ENCODE data around the gene ACTL6B. TPM values are rescaled to one million over a fixed set of nuclear protein-coding genes. Genes with fewer than 3 reads are reported as not detected.
A peak's percentile ranks its signal among the peaks of the same experiment; 100 is the strongest.

The ACTL6B gene
- total and polyA plus RNA-seq, 4 donors = 16.5 to 89.8 (median 59.1) TPM

GRCh38 chr7:100691676-100692577, 35.7 kb upstream of the ACTL6B start:
- no peaks in the 10 kb centered on the region for H3K27me3 ChIP-seq (ENCODE audit: control insufficient read depth, insufficient read depth, low read length)
- peak overlapping the region; percentile 40 for H3K27ac ChIP-seq (ENCODE audit: low read depth, low read length)

DNA sequence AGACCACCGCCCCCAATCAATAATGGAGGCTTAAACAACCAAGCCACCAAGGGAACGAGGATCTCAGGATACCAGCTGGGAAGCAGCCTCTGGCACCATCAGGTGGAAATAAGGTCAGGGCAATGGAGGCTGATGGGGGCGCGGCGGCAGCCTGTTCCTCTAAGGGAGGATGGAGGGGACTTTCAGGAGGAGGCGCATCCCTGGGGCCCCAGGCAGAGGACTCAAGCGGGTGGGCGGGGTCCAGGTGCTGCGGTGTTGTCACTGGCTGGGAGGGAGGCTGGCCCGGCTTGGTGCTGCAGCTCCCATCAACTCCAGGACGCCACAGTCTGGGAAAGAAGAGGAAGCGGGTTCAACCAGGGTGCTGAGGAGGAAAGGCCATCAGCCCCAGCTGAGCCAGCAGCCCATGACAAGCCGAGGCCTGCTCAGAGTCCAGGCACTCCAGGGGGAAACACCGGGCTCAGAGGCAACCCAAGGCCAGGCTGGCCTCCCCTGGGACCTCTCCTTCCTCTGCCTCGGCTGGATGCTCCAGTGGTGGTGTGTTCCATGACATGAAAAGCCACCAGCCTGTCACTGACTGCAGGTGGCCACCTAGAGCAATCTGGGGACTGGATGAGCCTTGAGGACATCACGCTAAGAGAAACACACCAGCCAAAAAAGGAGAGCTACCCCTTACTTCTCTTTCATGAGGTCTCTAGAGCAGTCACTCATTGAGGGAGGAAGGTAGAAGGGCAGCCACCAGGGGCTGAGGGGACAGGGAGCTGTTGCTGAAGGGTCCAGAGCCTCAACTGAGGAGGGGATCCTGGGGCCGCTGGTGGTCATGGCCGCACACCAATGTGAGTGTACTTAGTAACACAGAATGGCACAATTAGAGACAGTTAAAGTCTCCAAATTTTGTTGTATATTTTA, 33.2 kb upstream of the ACTL6B start:
- H3K4me1 ChIP-seq (ENCODE audit: control insufficient read depth, insufficient read depth, low read length) = peaks cover 45% of the 10 kb centered on the region
- no peaks in the 10 kb centered on the region for H3K9me3 ChIP-seq (ENCODE audit: control insufficient read depth, insufficient read depth, low read length)
- no peaks in the 10 kb centered on the region for H3K27me3 ChIP-seq (ENCODE audit: control insufficient read depth, insufficient read depth, low read length)
- 92% methylated on average over 11 of the region's 18 CpGs for WGBS (ENCODE audit: insufficient coverage)
- H3K36me3 ChIP-seq (ENCODE audit: control insufficient read depth, insufficient read depth, low read length) = peaks cover 66% of the 10 kb centered on the region
- no peak overlapping the region for H3K27ac ChIP-seq (ENCODE audit: low read depth, low read length)
- H3K4me3 ChIP-seq (ENCODE audit: low read depth, low read length) = no peak overlapping the region
- no peak for DNase-seq (ENCODE audit: low read depth in 4 of 6, low spot score in 6 of 6)

More at GRCh38 chr7:100691676-100692577, 35.7 kb upstream of the ACTL6B start:
- peak in 3 of 6 donors; percentile 73 to 93 (median 91) for DNase-seq (ENCODE audit: low read depth in 4 of 6, low spot score in 6 of 6)
- peaks cover 53% of the 10 kb centered on the region for H3K4me1 ChIP-seq (ENCODE audit: control insufficient read depth, insufficient read depth, low read length)
- 5% methylated on average over 16 of the region's 28 CpGs for WGBS (ENCODE audit: insufficient coverage)
- H3K9me3 ChIP-seq (ENCODE audit: control insufficient read depth, insufficient read depth, low read length) = no peaks in the 10 kb centered on the region
- H3K36me3 ChIP-seq (ENCODE audit: control insufficient read depth, insufficient read depth, low read length) = peaks cover 42% of the 10 kb centered on the region
- H3K4me3 ChIP-seq (ENCODE audit: low read depth, low read length) = peak overlapping the region; percentile 56

GRCh38 chr7:100688326-100688860, 32.1 kb upstream of the ACTL6B start:
- 94% methylated on average over 12 of the region's 16 CpGs for WGBS (ENCODE audit: insufficient coverage)
- no peak overlapping the region for H3K27ac ChIP-seq (ENCODE audit: low read depth, low read length)
- H3K4me1 ChIP-seq (ENCODE audit: control insufficient read depth, insufficient read depth, low read length) = peaks cover 44% of the 10 kb centered on the region

DNA sequence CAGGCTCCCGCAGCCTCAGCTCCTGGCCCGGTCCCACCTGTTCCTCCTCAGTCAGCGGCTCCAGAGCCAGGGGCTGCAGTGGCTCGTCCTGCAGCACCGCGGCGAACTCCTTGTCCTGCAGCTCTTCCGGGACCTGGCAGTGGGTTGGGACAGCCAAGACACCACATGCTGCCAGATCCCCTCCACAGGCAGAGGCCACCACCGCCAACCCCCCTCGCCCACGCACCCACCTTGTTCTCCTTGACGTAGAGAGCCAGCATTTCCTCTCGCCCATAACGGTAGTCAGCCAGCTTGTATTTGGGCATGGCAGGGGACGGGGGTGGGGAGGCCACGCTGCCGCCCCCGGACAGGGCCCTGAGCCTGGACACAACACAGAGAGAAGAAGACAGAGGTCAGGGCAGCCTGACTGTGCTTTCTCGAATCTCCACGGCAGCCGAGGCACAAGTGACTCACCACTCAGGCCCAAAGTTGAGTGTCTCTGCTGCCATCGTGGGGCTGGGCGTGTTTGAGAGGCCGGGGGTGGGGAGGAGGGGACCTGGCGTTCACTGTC, 31.6 kb upstream of the ACTL6B start:
- no peak for DNase-seq (ENCODE audit: low read depth in 4 of 6, low spot score in 6 of 6)
- WGBS (ENCODE audit: insufficient coverage) = 84% methylated on average over 20 of the region's 25 CpGs
- peaks cover 38% of the 10 kb centered on the region for H3K4me1 ChIP-seq (ENCODE audit: control insufficient read depth, insufficient read depth, low read length)
- H3K27ac ChIP-seq (ENCODE audit: low read depth, low read length) = no peak overlapping the region
- no peaks in the 10 kb centered on the region for H3K9me3 ChIP-seq (ENCODE audit: control insufficient read depth, insufficient read depth, low read length)
- H3K4me3 ChIP-seq (ENCODE audit: low read depth, low read length) = no peak overlapping the region
- no peaks in the 10 kb centered on the region for H3K27me3 ChIP-seq (ENCODE audit: control insufficient read depth, insufficient read depth, low read length)
- peaks cover 83% of the 10 kb centered on the region for H3K36me3 ChIP-seq (ENCODE audit: control insufficient read depth, insufficient read depth, low read length)

More at GRCh38 chr7:100688326-100688860, 32.1 kb upstream of the ACTL6B start:
- Histone ChIP-seq H3K4me3 (ENCODE audit: low read depth, low read length) (no peak overlapping the region), H3K27me3 (ENCODE audit: control insufficient read depth, insufficient read depth, low read length) (no peaks in the 10 kb centered on the region), H3K9me3 (ENCODE audit: control insufficient read depth, insufficient read depth, low read length) (no peaks in the 10 kb centered on the region), H3K36me3 (ENCODE audit: control insufficient read depth, insufficient read depth, low read length) (peaks cover 77% of the 10 kb centered on the region)
- DNase-seq (ENCODE audit: low read depth in 4 of 6, low spot score in 6 of 6) = no peak

DNA sequence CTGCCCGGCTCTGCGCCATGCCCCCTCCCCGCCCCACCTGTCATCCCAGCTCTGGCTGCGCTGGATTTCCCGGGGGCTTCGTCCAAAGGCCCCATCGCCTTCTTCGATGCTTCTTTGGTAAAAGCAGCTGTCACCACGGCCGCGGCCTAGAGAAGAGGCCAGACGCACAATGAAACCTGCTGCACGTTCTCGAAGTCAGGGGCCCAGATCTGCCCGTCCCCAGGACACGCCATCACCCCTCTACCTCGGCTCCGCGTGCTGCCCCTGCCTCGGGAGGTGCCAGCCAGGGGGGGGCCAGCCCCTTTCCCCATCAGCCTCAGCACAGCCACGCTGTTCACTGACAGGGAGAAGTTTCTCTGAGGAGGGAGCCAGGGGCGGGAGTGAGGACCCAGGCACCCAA, 31.0 kb upstream of the ACTL6B start:
- H3K4me1 ChIP-seq (ENCODE audit: control insufficient read depth, insufficient read depth, low read length) = peaks cover 32% of the 10 kb centered on the region
- WGBS (ENCODE audit: insufficient coverage) = 85% methylated on average over 21 of the region's 22 CpGs
- H3K27ac ChIP-seq (ENCODE audit: low read depth, low read length) = no peak overlapping the region
- DNase-seq (ENCODE audit: low read depth in 4 of 6, low spot score in 6 of 6) = no peak
- H3K9me3 ChIP-seq (ENCODE audit: control insufficient read depth, insufficient read depth, low read length) = no peaks in the 10 kb centered on the region
- no peaks in the 10 kb centered on the region for H3K27me3 ChIP-seq (ENCODE audit: control insufficient read depth, insufficient read depth, low read length)
- H3K36me3 ChIP-seq (ENCODE audit: control insufficient read depth, insufficient read depth, low read length) = peaks cover 89% of the 10 kb centered on the region
- no peak overlapping the region for H3K4me3 ChIP-seq (ENCODE audit: low read depth, low read length)

GRCh38 chr7:100686822-100687211, 30.6 kb upstream of the ACTL6B start:
- no peak overlapping the region for H3K27ac ChIP-seq (ENCODE audit: low read depth, low read length)
- H3K4me1 ChIP-seq (ENCODE audit: control insufficient read depth, insufficient read depth, low read length) = peaks cover 28% of the 10 kb centered on the region
- no peaks in the 10 kb centered on the region for H3K27me3 ChIP-seq (ENCODE audit: control insufficient read depth, insufficient read depth, low read length)
- 70% methylated on average over 7 of the region's 17 CpGs for WGBS (ENCODE audit: insufficient coverage)
- H3K4me3 ChIP-seq (ENCODE audit: low read depth, low read length) = no peak overlapping the region
- DNase-seq (ENCODE audit: low read depth in 4 of 6, low spot score in 6 of 6) = no peak
- H3K36me3 ChIP-seq (ENCODE audit: control insufficient read depth, insufficient read depth, low read length) = peaks cover 92% of the 10 kb centered on the region
- no peaks in the 10 kb centered on the region for H3K9me3 ChIP-seq (ENCODE audit: control insufficient read depth, insufficient read depth, low read length)

DNA sequence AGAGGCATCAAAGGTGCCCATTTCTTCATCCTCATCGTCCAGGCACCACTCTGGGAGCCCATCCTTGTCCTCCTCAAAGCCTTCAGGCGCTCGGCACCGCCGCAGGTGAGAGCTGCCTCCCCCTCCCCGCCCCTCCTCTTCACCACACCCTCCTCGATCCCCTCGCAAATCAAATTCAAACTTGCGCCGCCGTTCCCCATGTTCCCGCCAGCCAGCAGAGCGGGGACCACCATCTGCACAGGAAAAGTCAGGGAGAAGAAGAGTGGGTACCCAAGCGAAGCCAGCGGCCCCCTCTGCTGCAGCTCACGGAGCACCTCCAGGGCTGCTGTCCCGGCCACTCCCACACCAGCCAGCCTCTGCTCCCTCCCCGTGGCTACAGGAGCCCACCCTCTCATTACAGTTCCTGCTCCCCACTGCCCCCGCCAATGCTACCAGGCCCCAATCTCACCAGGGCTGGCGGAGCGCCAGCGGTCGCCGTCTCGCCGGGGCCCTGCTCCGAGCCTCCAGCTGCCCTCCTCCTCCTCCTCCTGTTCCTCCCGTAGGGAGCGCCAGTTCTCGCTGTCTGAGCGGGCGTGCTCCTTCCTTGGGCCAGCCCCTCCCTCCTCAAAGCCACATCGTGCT, 30.1 kb upstream of the ACTL6B start:
- H3K4me3 ChIP-seq (ENCODE audit: low read depth, low read length) = no peak overlapping the region

GRCh38 chr7:100685631-100686145, 29.4 kb upstream of the ACTL6B start:
- no peaks in the 10 kb centered on the region for H3K9me3 ChIP-seq (ENCODE audit: control insufficient read depth, insufficient read depth, low read length)
- H3K27me3 ChIP-seq (ENCODE audit: control insufficient read depth, insufficient read depth, low read length) = no peaks in the 10 kb centered on the region
- no peak overlapping the region for H3K27ac ChIP-seq (ENCODE audit: low read depth, low read length)
- no peak for DNase-seq (ENCODE audit: low read depth in 4 of 6, low spot score in 6 of 6)
- H3K4me3 ChIP-seq (ENCODE audit: low read depth, low read length) = no peak overlapping the region
- WGBS (ENCODE audit: insufficient coverage) = 89% methylated on average over 15 of the region's 17 CpGs
- peaks cover 94% of the 10 kb centered on the region for H3K36me3 ChIP-seq (ENCODE audit: control insufficient read depth, insufficient read depth, low read length)
- H3K4me1 ChIP-seq (ENCODE audit: control insufficient read depth, insufficient read depth, low read length) = peaks cover 20% of the 10 kb centered on the region

More for the DNA sequence above, 30.1 kb upstream of the ACTL6B start:
- Histone ChIP-seq H3K9me3 (ENCODE audit: control insufficient read depth, insufficient read depth, low read length) (no peaks in the 10 kb centered on the region), H3K27ac (ENCODE audit: low read depth, low read length) (no peak overlapping the region), H3K27me3 (ENCODE audit: control insufficient read depth, insufficient read depth, low read length) (no peaks in the 10 kb centered on the region), H3K4me1 (ENCODE audit: control insufficient read depth, insufficient read depth, low read length) (peaks cover 23% of the 10 kb centered on the region), H3K36me3 (ENCODE audit: control insufficient read depth, insufficient read depth, low read length) (peaks cover 95% of the 10 kb centered on the region)
- DNase-seq (ENCODE audit: low read depth in 4 of 6, low spot score in 6 of 6) = no peak
- 61% methylated on average over 27 of the region's 33 CpGs for WGBS (ENCODE audit: insufficient coverage)
